Stimulated activated CD4-positive, alpha-beta T cell treated with anti-CD3 and anti-CD28 coated beads, Interleukin-2, amount 100 ng/mL, for 4 hours (primary cell): ENCODE measurements around the gene SMARCAD1.
"Not testable (repeated sequence)": the region's sequence is repeated elsewhere in the genome, so short reads cannot be mapped to it uniquely, and the experiment has no call there.

Source experiments
- DNase-seq: peaks from one replicate; pipeline ENCODE4 v3.0.0-alpha.2; 2020; ENCODE audit warnings: low read depth

The SMARCAD1 gene

DNA sequence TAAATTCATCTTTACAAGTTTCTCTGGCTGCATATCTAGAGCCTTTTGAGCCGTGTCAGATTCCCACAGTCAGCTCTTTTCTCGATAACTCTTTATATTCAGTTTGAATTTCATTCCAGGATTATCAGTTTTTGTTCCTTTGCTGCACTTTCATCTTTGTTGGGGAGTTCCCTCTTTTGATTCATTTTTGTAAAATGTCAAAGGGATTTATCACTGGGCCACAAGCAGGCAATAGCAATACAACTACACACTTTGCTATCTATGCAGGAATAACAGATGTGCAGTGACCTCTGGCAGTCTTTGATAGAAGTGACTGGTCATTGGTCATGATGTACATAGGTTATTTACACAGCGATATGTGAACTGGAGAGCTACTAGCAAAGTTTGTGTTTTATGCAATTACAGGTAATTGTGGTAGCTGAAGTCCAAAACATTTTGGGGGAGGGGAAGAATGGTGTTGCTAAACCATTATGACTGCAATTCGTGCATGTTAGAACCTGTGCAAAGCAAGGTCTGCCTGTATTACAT, 91.1 kb downstream of the SMARCAD1 start:
- no peak for DNase-seq

DNA sequence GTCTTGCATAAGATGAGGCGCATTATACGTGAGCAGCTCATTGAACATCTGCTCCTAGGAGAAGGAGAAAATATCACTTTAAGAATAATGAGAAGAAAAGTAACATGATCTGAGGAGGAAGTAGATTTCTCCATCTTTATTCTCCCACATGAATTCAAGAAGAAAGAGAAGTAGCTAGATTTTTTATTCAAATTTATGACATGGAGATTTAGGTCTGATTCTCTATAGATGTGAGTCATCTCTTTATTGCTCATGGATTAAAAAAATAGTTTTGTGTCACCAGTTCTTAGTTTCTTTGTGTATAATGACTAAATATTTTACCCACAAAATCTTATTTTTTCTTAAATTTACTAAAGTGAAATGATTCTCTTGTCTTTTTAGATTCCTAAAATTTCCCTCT, 94.5 kb downstream of the SMARCAD1 start:
- DNase-seq, result no peak

- DNase-seq, result no peak
Observed at GRCh38 chr4:94304365-94304971, 96.8 kb downstream of the SMARCAD1 start.

DNA sequence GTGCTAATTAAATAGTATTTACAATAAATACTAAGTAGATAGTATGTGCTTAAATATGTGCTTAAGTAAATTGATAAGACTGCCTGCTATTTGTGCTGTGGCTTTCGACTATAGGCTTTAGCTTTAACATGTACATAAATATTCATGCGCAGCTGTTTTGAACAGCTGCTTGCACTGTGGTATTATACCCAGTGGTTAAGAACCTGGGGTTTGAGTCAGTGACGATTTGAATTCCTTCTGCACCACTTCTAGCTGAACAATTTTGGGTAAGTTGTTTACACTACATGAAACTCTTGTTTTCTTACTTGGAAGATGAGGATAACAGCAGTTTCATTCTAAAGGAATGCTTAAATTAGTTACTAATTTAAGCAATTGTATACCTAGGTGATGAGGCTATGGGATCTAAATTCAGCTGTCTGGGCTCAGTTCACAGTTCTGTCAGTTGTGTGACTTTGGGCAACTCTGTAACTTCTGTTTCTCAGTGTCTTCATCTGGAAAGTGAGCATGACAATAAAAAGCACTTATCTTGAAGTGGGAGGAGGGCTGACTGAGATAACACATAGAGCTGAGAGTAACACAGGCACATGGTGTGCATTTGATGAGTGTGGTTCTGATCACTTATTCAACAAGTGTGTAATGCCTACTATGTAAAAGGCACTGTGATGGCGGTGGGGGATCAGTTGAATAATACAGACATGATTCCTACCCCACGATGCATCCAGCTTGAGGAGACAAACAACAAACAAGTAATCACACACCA, 98.0 kb downstream of the SMARCAD1 start:
- no peak for DNase-seq

DNA sequence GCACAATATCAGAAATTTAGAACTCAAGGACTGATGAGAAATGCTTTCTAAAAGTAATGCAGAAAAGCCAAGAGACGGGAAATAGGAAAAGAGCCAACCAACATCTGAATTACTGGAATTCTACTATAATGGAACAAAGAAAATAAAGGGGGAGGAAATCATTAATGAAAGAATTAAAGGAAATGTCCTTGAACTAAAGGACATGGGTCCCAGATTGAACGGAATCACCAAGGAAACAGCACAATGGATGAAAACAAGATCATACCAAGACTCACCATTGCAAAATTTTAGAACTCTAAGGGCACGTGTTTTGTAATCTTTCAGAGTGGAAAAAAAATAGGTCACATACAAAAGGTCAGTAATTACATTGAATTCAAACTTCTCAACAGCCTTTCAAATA, 99.0 kb downstream of the SMARCAD1 start:
- no peak for DNase-seq

DNA sequence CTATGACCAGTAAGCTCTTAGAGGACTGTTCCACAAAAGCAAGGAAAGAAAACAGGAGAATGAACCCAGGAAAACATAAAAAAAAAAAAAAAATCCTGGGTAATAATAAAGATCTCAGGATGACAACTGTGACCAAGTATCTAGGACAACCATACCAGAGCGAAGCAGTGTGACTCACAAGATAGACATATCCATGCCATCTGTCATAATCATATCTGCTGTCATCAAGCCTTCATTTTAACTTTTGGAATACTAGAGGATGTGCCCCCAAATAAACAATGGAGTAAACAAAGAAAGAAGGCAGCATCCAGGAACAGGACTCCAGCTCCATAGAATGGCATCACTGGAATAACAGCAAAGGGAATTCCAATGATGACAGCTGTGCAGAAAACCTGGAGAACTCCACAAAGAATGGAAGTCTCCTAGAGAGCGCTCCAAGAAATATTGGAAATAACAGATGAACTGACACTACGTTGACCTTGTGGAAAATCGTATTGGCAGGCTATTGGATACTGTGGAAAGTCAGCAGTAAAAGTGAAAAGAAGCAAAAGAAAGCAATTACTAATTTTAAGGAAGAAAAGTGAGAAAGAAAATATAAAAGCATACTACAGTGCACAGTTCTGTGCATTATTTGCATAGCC, 99.7 kb downstream of the SMARCAD1 start:
- DNase-seq, result no peak

DNA sequence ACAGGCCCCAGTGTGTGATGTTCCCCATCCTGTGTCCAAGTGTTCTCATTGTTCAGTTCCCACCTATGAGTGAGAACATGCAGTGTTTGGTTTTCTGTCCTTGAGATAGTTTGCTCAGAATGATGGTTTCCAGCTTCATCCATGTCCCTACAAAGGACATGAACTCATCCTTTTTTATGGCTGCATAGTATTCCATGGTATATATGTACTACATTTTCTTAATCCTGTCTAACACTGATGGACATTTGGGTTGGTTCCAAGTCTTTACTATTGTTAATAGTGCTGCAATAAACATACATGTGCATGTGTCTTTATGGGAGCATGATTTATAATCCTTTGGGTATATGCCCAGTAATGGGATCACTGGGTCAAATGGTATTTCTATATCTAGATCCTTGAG, 112.3 kb downstream of the SMARCAD1 start:
- DNase-seq, result not testable (repeated sequence)

GRCh38 chr4:94325835-94326234, 118.2 kb downstream of the SMARCAD1 start:
- DNase-seq, result no peak

GRCh38 chr4:94329933-94330332, 122.3 kb downstream of the SMARCAD1 start:
- no peak for DNase-seq

- DNase-seq, result no peak
Observed at GRCh38 chr4:94332983-94333590, 125.4 kb downstream of the SMARCAD1 start.

- no peak for DNase-seq
Observed at GRCh38 chr4:94333866-94334265, 126.2 kb downstream of the SMARCAD1 start.

- DNase-seq, result no peak
Observed at GRCh38 chr4:94334476-94334875, 126.8 kb downstream of the SMARCAD1 start.

- no peak for DNase-seq
Observed at GRCh38 chr4:94334962-94335361, 127.3 kb downstream of the SMARCAD1 start.

DNA sequence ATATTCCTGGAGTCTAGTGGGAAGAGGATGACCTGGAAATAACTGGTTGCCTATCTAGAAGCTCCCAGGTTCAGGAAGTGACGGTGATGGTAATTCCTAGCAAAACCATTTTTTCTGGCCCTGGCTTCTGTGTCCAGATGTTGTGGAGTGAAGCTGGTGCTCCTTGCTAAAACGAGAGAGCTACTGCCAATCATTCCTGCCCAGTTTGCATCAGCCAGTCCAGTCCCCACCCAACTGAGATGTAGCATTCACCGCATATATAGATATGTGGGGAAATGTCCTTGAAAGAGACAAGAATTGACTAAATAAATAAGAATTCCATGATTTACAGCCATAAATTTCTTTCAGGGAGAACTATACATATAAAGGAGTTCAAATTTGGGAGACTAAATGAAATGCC, 128.6 kb downstream of the SMARCAD1 start:
- DNase-seq, result no peak

DNA sequence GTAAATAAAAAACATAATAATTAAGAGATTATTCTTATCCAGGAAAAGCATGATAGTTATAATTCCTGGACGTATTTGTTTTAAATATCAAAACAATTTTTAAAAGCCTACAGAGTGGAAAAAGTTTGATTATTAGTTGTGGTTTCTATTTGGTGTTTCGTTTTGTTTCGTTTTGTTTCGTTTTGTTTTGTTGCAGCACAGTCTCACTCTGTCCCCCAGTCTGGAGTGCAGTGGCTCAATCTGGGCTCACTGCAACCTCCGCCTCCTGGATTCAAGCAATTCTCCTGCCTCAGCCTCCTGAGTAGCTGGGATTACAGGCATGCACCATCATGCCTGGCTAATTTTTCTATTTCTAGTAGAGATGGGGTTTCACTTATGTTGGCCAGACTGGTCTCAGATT, 129.1 kb downstream of the SMARCAD1 start:
- not testable (repeated sequence) for DNase-seq

GRCh38 chr4:94338681-94339351, 131.2 kb downstream of the SMARCAD1 start:
- no peak for DNase-seq

DNA sequence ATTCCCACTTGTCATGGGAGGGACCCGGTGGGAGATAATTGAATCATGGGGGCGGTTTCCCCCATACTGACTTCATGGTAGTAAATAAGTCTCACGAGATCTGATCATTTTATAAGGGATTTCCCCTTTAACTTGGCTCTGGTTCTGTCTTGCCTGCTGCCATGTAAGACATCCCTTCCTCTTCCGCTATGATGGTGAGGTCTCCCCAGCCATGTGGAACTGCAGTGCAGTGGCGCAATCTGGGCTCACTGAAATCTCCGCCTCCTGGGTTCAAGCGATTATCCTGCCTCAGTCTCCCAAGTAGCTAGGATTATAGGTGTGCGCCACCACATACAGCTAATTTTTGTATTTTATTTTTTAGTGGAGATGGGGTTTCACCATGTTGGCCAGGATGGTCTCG, 132.1 kb downstream of the SMARCAD1 start:
- DNase-seq, result no peak
